GM19372 (cell line): ENCODE data around the gene PHRF1.
A peak's percentile ranks its signal among the peaks of the same experiment; 100 is the strongest.

Experiments used
- ATAC-seq: cut with Tn5 transposase; IDR thresholded peaks from one replicate; pipeline ENCODE4 v1.9.1; 2021; ENCODE audit warnings: mild to moderate bottlenecking, low read depth, moderate library complexity; ENCODE audit not compliant: unreplicated experiment

PHRF1 gene

GRCh38 chr11:575996-576768 is at the start of gene PHRF1:
Gene PHRF1 (plus strand): TSS chr11:576470. CDS start chr11:581513, 5,043 bp downstream.
- peak; percentile 78 for ATAC-seq

GRCh38 chr11:528166-528814 is 48.0 kb upstream of the PHRF1 start:
- no peak for ATAC-seq

- no peak for ATAC-seq
Measured at GRCh38 chr11:528815-529727, 47.2 kb upstream of the PHRF1 start.

GRCh38 chr11:529728-530411 is 46.4 kb upstream of the PHRF1 start:
- no peak for ATAC-seq

GRCh38 chr11:530960-531831 is 45.1 kb upstream of the PHRF1 start:
- ATAC-seq, result no peak

GRCh38 chr11:531919-532526 is 44.2 kb upstream of the PHRF1 start:
- no peak for ATAC-seq

DNA sequence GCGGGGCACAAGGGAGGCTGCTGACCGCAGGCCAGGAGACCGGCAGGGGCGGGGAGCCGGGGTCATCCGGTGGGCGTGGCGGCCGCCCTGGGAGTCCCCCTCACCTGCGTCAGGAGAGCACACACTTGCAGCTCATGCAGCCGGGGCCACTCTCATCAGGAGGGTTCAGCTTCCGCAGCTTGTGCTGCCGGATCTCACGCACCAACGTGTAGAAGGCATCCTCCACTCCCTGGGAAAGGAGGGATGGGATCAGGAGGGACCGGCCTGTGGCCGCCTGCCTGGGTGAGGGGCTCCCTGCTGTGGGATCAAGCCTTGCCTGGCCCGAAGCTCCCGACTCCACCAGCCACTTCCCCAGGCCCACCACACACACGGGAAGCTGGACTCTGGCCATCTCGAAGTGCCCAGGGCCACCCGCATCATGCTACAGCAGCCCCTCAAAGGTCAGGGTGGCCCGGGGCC is 43.7 kb upstream of the PHRF1 start:
- ATAC-seq, result no peak

GRCh38 chr11:532986-533585 is 43.2 kb upstream of the PHRF1 start:
- ATAC-seq, result no peak

DNA sequence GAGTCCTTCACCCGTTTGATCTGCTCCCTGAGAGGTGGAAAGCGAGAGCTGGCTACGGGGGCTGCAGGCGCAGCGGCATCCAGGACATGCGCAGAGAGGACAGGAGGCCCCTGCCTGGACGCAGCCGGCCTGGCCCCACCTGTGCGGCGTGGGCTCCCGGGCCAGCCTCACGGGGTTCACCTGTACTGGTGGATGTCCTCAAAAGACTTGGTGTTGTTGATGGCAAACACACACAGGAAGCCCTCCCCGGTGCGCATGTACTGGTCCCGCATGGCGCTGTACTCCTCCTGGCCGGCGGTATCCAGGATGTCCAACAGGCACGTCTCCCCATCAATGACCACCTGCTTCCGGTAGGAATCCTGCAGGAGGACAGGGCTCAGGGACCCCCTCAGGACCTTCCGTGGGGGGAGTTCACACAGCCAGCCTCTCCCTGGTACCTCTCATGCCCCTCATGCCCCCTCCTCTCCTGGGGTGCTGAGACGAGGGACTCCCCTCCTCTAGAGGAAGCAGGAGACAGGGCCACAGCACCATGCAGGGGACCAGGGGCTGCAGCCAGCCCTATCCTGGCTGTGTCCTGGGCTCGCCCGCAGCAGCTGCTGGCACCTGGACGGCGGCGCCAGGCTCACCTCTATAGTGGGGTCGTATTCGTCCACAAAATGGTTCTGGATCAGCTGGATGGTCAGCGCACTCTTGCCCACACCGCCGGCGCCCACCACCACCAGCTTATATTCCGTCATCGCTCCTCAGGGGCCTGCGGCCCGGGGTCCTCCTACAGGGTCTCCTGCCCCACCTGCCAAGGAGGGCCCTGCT is 42.5 kb upstream of the PHRF1 start:
- ATAC-seq, result no peak

DNA sequence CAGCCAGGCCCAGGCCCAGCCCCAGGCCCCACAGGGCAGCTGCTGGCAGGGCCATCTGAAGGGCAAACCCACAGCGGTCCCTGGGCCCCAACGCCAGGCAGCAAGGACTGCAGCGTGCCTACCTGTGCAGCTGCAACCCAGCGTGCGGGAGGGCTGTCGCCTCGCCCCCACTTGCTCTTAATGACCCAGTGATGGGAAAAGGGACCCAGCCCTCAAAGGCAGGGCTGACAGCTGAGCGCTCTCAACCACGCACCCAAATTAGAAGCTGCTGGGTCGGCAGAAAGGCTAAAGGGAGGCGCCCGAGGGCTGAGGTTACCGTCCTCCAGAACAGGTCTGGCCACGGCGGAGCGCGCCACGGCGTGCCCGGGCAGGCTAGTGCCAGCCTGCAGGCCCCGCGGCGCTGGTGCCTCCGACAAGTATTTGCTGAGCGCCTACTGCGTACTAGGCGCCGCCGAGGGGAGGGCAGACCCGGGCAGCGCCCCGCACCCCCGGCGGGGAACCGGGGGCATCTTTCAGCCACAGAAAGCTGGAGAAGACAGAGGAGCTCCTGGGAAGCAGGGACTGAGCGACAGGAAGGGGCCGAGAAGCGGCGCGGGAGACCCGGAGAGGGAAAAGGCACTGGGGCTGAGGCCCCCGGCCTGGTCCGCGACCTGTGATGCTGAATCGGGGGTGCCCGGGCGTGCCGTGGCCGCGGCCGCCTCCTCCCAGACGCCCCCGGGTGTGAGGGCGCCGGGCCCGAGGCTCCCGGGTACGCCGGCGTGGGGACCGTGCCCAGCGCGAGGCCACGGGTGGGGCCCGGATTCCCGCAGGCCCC is 41.7 kb upstream of the PHRF1 start:
- no peak for ATAC-seq

- ATAC-seq, result no peak
Measured at GRCh38 chr11:535210-535518, 41.1 kb upstream of the PHRF1 start.

- ATAC-seq, result peak; percentile 65
Measured at GRCh38 chr11:535519-536454, 40.5 kb upstream of the PHRF1 start, which contains the start of gene HRAS. Gene HRAS (minus strand): TSS chr11:535576.

DNA sequence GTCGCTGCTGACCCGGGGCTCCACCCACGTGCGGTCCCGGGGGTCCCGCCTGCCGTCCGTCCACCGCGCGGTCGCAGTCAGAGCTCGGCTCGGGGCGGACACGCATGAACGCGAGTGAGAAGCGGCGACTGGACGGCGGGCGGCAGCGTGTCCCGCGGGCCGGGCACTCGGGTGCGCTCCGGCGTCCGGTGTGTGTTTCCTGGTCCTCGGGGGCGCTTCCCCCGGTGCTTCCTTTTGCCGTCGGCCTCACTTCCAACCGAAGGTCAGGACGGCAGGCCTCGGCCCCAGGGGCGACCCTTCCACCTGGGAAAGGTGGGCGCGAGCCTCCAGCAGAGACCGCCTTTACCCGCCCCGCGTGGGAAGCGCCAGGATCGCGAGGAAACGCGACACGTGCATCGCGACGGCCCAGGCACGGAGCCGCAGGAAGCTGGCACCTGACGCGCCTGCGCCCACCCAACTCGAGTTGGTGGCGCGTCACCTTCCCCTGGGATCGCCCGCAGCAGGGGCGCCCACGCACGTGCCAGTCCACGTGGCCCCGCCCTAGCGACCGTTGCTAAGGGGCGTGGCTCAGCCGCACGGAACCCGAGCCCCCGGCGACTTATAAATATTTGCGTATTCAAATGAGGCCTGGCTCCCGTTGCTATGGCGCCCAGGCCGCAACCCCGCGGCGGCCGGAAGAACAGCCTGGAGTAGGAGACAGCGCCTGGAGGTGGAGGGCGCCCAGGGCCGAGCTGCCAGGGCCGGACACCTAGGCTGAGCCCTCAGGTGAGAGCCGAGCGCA is 39.2 kb upstream of the PHRF1 start, which contains the start of gene LRRC56:
Gene LRRC56 (plus strand): TSS at position 687 of the 781 bp plus-strand sequence. CDS start 3,158 bp downstream, outside the sequence.
- ATAC-seq, result peak; percentile 48

DNA sequence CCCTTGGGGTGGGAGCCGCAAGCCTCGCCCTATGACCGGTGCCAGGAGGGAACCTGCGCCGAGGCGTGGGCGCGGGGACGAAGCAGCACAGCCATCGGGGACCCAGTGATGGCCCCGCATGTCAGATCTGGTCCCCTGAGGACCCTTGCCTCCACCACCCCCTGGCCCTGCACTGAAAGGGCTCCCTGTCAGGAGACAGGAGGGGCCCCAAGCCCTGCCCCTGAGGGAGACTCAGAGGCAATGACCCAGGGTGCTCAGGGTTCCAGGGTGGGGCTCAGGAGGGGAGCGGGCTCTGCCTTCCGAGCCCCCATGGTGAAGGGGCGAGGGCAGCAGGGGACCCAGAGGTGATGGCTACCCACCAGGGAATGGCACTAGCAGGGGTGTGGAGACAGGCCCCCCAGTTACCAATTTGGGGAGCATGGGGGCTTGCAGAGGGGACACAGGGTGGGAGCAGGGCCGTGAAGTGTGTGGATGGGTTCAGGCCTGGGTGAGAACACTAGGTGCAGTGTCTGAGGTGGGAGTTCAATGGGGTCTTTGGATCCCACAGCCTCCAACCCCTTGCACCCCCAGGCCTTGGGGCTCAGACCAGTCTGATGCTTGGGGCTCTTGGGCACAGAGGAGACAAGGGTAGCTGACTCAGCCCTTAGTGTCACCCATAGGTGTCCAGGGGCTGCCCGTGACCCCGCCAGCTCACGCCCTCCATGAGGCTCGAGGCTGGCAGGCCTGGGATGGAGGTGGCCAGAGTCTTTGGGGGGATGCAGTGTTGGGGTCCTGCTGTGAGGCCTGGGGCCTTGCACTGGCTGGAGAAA is 38.4 kb upstream of the PHRF1 start:
- no peak for ATAC-seq
